Measurements from ENCODE around the gene ACVR1. TPM values are rescaled to one million over a fixed set of nuclear protein-coding genes. Genes with fewer than 3 reads are reported as not detected.

The ACVR1 gene
- total and polyA plus RNA-seq, 8 donors: 27.3 to 37.7 (median 31.8) TPM

DNA sequence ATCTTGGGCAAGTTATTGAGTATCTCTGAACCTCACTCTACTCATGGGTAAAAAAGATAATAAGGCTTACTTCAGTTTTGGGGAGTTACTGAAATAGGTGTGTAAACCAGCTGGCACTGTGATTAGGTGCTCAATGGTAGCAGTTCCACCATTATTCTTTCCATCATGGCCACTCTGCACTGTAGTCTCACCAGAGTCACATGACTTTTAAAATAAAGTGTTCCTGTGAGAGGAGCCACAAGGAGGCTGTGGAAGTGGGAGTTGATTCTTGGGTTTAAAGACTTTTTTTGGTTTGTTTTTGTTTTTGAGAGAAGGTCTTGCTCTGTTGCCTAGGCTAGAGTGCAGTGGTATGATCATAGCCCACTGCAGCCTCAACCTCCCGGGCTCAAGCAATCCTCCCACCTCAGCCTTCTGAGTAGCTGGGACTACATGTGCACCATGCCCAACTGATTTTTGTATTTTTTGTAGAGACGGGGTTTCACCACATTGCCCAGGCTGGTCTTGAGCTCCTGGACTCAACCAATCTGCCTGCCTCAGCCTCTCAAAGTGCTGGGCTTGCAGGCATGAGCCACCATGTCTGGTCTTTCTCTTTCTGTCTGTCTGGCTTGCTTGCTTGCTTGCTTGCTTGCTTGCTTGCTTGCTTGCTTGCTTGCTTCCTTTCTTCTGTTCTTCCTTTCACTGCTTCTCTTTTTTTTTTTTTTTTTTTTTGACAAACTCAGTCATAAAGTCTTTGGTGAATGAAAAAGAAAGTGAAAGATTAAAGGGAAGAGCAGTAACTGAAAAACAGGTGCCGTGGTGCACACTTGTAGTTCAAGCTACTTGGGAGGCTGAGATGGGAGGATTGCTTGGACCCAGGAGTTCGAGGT lies 21.2 kb upstream of the ACVR1 start:
- ATAC-seq: no peak
- Histone ChIP-seq H3K9me3 (no peaks in the 10 kb centered on the region), H3K4me1 (peaks cover 8 to 14% of the 10 kb centered on the region in 2 donors), H3K4me3 (no peak overlapping the region), H3K36me3 (no peaks in the 10 kb centered on the region), H3K27ac (peak overlapping the region in 1 of 2 donors; percentile 23), H3K27me3 (no peaks in the 10 kb centered on the region)
- intact Hi-C loops (cut with DNase I): no loop called here
- TF ChIP-seq, protein P1, sequence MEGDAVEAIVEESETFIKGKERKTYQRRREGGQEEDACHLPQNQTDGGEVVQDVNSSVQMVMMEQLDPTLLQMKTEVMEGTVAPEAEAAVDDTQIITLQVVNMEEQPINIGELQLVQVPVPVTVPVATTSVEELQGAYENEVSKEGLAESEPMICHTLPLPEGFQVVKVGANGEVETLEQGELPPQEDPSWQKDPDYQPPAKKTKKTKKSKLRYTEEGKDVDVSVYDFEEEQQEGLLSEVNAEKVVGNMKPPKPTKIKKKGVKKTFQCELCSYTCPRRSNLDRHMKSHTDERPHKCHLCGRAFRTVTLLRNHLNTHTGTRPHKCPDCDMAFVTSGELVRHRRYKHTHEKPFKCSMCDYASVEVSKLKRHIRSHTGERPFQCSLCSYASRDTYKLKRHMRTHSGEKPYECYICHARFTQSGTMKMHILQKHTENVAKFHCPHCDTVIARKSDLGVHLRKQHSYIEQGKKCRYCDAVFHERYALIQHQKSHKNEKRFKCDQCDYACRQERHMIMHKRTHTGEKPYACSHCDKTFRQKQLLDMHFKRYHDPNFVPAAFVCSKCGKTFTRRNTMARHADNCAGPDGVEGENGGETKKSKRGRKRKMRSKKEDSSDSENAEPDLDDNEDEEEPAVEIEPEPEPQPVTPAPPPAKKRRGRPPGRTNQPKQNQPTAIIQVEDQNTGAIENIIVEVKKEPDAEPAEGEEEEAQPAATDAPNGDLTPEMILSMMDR (IDR thresholded peaks at IDR 0.05): no peak
- DNase-seq: no peak

DNA sequence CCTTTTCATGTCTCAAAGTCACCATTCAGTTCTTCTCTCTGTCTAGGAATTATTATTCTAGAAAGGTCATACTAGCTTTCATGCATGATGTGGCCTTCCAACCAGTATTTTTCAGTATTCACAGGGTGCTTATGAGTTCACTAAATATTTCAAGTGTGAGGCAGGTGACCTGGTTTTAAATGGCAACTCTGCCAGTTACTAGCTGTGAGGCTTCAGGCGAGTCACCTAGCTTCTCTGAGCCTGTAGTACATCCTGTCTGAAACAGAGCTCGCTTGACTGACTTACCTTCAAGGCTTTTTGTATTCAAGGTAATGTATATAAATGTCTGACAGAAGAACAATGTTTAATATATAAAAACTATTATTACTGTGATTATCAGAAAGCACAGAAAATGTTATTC lies 19.4 kb upstream of the ACVR1 start:
- H3K4me3 ChIP-seq: no peak overlapping the region
- H3K27ac ChIP-seq: no peak overlapping the region
- ATAC-seq: no peak
- no peak for DNase-seq
- no peaks in the 10 kb centered on the region for H3K27me3 ChIP-seq
- TF ChIP-seq, protein P1 (IDR thresholded peaks at IDR 0.05): no peak
- H3K4me1 ChIP-seq: peaks cover 8 to 14% of the 10 kb centered on the region in 2 donors
- no peaks in the 10 kb centered on the region for H3K36me3 ChIP-seq
- no peaks in the 10 kb centered on the region for H3K9me3 ChIP-seq
- intact Hi-C loops (cut with DNase I): no loop called here

DNA sequence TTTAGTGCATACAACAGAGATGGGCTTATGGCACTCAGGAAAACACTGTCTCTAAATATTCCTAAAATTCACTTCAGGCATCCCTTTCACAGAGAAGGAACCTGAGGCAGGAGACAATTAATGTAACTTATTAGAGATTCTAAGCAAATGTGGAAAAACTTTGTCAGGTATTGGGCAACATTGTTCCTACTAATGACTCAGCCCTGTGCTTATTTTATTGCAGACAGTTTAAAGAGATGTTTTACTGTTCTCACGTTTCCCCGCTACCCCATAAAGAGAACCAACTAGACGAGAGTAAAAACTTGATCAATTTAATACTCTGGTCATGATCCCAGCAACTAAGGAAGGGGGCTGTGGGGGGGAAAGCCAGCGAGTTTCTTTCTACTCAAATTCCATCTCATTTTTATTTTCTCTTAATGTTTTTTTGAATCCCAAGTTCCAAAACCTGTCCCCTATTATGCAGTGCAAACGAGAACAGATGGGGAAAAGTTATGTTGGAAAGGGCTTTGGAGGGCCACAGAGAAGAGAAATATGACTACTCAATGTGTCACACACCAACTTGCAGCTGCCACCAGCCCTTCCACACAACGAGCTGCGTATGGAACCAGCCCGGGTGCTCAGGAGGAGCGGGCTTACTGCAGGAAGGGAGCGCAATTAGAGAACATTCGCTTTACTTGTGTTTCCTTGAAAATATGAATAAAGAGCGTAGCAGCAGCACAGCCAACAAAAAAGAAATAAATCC lies 18.7 kb upstream of the ACVR1 start:
- peak in 1 of 4 donors; percentile 20 for DNase-seq
- TF ChIP-seq, protein P1 (IDR thresholded peaks at IDR 0.05): no peak
- Histone ChIP-seq H3K27me3 (no peaks in the 10 kb centered on the region), H3K4me3 (no peak overlapping the region), H3K9me3 (no peaks in the 10 kb centered on the region), H3K36me3 (no peaks in the 10 kb centered on the region), H3K27ac (no peak overlapping the region), H3K4me1 (peaks cover 7 to 13% of the 10 kb centered on the region in 2 donors)
- intact Hi-C loops (cut with DNase I): no loop called here
- ATAC-seq: peak; percentile 32

DNA sequence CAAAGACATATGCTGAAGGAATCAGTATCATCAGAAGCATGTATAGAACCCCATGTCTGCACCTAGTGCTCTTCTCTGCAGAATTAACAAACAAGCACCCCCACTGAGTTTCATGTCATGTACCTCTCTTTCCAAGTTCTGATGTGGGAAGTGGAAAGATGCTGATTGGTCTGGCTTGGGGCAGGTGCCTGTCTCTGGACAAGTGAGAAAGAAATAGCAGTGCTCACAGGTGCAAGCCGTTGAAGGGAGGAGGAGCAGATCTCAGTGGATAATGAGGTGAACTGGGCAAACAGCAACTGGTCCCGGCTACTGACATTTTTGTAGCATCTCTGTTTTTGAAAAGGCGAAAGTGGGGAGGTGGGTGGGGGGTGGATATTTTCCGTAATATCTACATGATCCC lies 17.5 kb upstream of the ACVR1 start:
- no peak for ATAC-seq
- Histone ChIP-seq H3K4me3 (no peak overlapping the region), H3K27me3 (no peaks in the 10 kb centered on the region), H3K27ac (no peak overlapping the region), H3K36me3 (no peaks in the 10 kb centered on the region), H3K9me3 (no peaks in the 10 kb centered on the region), H3K4me1 (peaks cover 0 to 10% of the 10 kb centered on the region in 2 donors)
- no peak for DNase-seq
- TF ChIP-seq, protein P1 (IDR thresholded peaks at IDR 0.05): no peak
- intact Hi-C loops (cut with DNase I): no loop called here

DNA sequence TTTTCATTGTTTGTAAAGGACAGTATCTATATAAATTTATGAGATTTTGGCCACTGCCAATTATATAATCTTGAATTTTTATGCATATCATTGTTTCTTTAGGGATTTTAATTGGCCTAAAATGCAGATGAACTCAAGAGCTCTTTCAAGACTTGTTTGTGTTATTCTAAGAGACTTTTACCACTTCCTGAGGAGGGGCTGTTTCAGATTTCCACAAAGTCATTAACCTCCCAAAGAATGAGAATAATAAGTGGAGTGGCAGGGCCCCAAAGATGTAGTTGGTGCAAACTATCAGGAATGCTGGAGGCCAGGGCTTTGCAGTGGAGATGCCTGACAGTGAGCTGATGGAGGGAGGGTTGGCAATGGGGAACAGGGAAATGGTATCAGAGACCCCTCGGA lies 15.5 kb upstream of the ACVR1 start:
- intact Hi-C loops (cut with DNase I): no loop called here

More for the DNA sequence above, 15.5 kb upstream of the ACVR1 start:
- TF ChIP-seq, protein P1 (IDR thresholded peaks at IDR 0.05): no peak
- DNase-seq (no peak), ATAC-seq (no peak)
- no peaks in the 10 kb centered on the region for H3K4me1 ChIP-seq
- H3K36me3 ChIP-seq: no peaks in the 10 kb centered on the region
- no peak overlapping the region for H3K4me3 ChIP-seq
- H3K27ac ChIP-seq: no peak overlapping the region
- no peaks in the 10 kb centered on the region for H3K27me3 ChIP-seq
- H3K9me3 ChIP-seq: no peaks in the 10 kb centered on the region
